ENCODE results near the gene RBP3. TPM values are rescaled to one million over a fixed set of nuclear protein-coding genes. Genes with fewer than 3 reads are reported as not detected.
A peak's percentile ranks its signal among the peaks of the same experiment; 100 is the strongest.

The RBP3 gene
- total RNA-seq, 5 donors from 2014 or later (not counting 1 experiment from before 2014, with no cell fraction given), result not detected

DNA sequence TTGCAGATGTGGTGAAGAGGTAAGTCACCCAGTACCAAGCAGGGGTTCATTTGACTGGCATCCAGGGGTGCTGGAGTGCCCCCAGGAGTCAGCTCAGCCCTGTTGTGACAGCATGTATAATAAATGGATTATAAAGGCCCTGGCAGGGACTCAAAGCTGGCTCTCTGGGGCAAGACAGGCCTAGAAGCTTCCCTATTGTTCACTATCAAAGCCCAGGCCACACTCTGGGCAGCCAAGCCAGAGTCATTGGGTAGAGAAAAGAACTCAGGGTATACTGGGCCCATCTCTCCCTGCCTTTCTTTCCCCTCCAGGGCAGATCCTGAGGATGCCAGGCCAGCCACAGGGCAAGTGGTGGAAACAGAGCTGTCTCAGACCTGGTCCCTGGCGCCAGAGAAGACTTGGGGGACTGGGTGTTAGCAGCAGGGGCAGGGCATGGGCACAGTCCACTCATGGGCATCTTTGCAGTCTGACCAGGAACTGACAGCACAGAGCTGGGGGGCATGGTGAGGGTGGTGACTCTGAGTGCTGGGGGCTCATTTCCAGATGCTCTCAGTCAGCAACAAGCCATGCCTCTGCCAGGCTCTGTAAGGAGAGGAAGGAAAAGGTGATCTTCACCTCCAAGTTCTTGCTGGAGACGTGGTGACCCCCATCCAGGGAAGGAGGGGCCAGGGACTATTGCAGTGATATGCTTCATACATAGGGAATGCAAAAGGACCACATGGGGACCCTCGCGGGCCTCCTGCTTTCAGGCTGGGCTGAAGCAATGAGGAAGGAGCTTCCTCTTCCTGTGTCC, 11.7 kb downstream of the RBP3 start:
- no peak for ATAC-seq (replicated peaks in 1 of 4)
- Histone ChIP-seq H3K4me3 (ENCODE audit: control insufficient read depth in 1 of 2, extremely low read depth in 1 of 2, low read length in 1 of 2) (no peak overlapping the region), H3K4me1 (ENCODE audit: control insufficient read depth in 1 of 2, extremely low read depth in 1 of 2, insufficient read depth in 2 of 2, low read length in 2 of 2) (no peaks in the 10 kb centered on the region), H3K9me3 (no peaks in the 10 kb centered on the region), H3K27ac (ENCODE audit: low read length) (no peak overlapping the region), H3K27me3 (replicated peaks in 1 of 2; ENCODE audit: control insufficient read depth in 2 of 2, extremely low read depth in 1 of 2, insufficient read depth in 2 of 2, low read length in 1 of 2) (peaks cover 0 to 9% of the 10 kb centered on the region in 2 experiments), H3K36me3 (ENCODE audit: control insufficient read depth in 2 of 2, extremely low read depth in 1 of 2, insufficient read depth in 1 of 2, low read length in 1 of 2) (no peaks in the 10 kb centered on the region)
- no peak overlapping the region for H3K27ac Mint-ChIP-seq
- no peaks in the 10 kb centered on the region for H3K9me3 Mint-ChIP-seq
- no peaks in the 10 kb centered on the region for H3K4me1 Mint-ChIP-seq
- DNase-seq, result no peak
- no peak overlapping the region for H3K4me3 Mint-ChIP-seq
- no peaks in the 10 kb centered on the region for H3K27me3 Mint-ChIP-seq
- H3K36me3 Mint-ChIP-seq, result no peaks in the 10 kb centered on the region
- ChIA-PET POLR2A (interaction anchor here in 1 of 2 donors (0.7 kb wide), 1 partner anchor 89 kb away, joined by 3 read pairs; no protein-coding TSS in a partner anchor), CTCF (no interaction called here)
- WGBS (ENCODE audit: insufficient coverage), result 71% methylated on average over 4 of the region's 4 CpGs

DNA sequence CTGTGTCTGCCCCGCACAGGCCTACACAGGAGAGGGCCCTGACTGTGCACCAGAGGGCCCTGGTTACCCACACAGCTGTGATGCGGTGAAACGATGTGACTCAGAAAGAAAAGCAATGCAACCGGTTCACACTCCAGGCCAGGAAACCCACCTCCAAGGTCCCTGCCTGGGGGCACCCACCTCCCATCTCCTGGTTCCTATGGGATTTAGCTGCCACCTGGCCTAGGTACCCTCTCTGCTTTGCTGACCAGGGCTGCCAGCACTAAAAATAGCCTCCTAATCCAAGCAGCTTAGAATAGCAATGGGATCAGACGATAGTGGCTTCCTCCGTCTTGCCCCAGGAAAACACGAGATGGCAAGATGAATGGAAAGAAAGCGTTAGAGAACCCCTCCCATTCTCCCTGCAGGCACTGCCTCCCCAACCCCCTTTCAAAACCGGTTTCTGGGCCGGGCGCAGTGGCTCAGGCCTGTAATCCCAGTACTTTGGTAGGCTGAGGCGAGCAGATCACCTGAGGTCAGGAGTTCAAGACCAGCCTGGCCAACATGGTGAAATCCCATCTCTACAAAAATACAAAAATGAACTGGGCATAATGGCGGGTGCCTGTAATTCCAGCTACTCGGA, 12.4 kb downstream of the RBP3 start:
- no peaks in the 10 kb centered on the region for H3K9me3 Mint-ChIP-seq
- H3K9me3 ChIP-seq, result no peaks in the 10 kb centered on the region
- CTCF ChIA-PET, result no interaction called here
- H3K27ac ChIP-seq (ENCODE audit: low read length), result no peak overlapping the region
- H3K4me3 Mint-ChIP-seq, result no peak overlapping the region
- no peaks in the 10 kb centered on the region for H3K36me3 ChIP-seq (ENCODE audit: control insufficient read depth in 2 of 2, extremely low read depth in 1 of 2, insufficient read depth in 1 of 2, low read length in 1 of 2)
- no peaks in the 10 kb centered on the region for H3K36me3 Mint-ChIP-seq
- no peak for ATAC-seq (replicated peaks in 1 of 4)
- peak in 1 of 35 experiments; percentile 15 for DNase-seq
- peaks cover 0 to 13% of the 10 kb centered on the region in 2 experiments for H3K27me3 ChIP-seq (replicated peaks in 1 of 2; ENCODE audit: control insufficient read depth in 2 of 2, extremely low read depth in 1 of 2, insufficient read depth in 2 of 2, low read length in 1 of 2)
- POLR2A ChIA-PET, result no interaction called here
- 79% methylated on average over 11 of the region's 14 CpGs for WGBS (ENCODE audit: insufficient coverage)
- no peak overlapping the region for H3K27ac Mint-ChIP-seq
- H3K27me3 Mint-ChIP-seq, result no peaks in the 10 kb centered on the region
- H3K4me3 ChIP-seq (ENCODE audit: control insufficient read depth in 1 of 2, extremely low read depth in 1 of 2, low read length in 1 of 2), result no peak overlapping the region
- H3K4me1 ChIP-seq (ENCODE audit: control insufficient read depth in 1 of 2, extremely low read depth in 1 of 2, insufficient read depth in 2 of 2, low read length in 2 of 2), result no peaks in the 10 kb centered on the region
- H3K4me1 Mint-ChIP-seq, result no peaks in the 10 kb centered on the region

DNA sequence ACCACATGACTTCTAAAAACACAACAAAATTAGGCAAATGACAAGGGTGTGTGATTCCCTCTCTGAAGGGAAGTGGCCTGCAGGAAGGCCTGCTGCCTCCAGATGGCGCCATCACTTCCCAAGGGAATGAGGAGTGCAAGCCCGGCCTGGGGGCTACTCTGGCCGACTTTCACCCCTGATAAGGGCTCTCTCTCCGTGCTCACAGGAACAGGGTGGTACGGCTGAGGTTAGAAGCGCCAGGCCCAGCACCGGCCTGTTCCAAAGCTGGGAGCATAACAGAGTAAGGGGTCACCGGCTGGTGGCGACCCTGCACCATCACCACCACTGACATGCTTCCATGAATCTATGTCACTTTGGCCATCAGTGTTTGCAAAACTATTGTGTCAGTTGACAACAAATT, 13.1 kb downstream of the RBP3 start:
- DNase-seq, result peak in 2 of 35 experiments; percentile 17 to 25
- Mint-ChIP-seq H3K36me3 (no peaks in the 10 kb centered on the region), H3K9me3 (no peaks in the 10 kb centered on the region), H3K27me3 (no peaks in the 10 kb centered on the region), H3K4me1 (no peaks in the 10 kb centered on the region), H3K27ac (no peak overlapping the region), H3K4me3 (no peak overlapping the region)
- POLR2A ChIA-PET, result no interaction called here
- Histone ChIP-seq H3K9me3 (no peaks in the 10 kb centered on the region), H3K4me1 (ENCODE audit: control insufficient read depth in 1 of 2, extremely low read depth in 1 of 2, insufficient read depth in 2 of 2, low read length in 2 of 2) (no peaks in the 10 kb centered on the region), H3K36me3 (ENCODE audit: control insufficient read depth in 2 of 2, extremely low read depth in 1 of 2, insufficient read depth in 1 of 2, low read length in 1 of 2) (no peaks in the 10 kb centered on the region), H3K4me3 (ENCODE audit: control insufficient read depth in 1 of 2, extremely low read depth in 1 of 2, low read length in 1 of 2) (no peak overlapping the region), H3K27me3 (replicated peaks in 1 of 2; ENCODE audit: control insufficient read depth in 2 of 2, extremely low read depth in 1 of 2, insufficient read depth in 2 of 2, low read length in 1 of 2) (peaks cover 0 to 13% of the 10 kb centered on the region in 2 experiments), H3K27ac (ENCODE audit: low read length) (no peak overlapping the region)
- CTCF ChIA-PET, result interaction anchor here in 1 of 2 donors (0.7 kb wide), 2 partner anchors 84 to 304 kb away, joined by 3 read pairs; no protein-coding TSS in a partner anchor
- 56% methylated on average over 9 of the region's 9 CpGs for WGBS (ENCODE audit: insufficient coverage)
- ATAC-seq (replicated peaks in 1 of 4), result no peak

DNA sequence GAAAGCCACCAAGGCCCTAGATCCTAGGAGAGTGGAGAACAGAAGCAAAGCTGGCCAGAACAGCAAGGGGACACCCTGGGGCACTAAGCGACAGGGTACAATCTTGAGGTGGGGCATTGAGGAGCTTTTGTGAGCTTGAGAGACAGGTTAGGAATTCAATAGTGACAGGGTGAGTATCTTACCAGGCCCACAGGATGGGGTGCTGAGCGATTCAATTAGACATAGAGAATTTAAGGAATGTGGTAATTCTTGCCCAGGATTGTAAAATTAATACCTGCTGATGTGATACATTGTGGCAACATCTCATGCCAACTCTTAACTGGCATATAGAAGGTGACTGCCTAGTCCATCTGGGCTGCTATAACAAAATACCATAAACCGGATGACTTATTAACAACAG, 14.0 kb downstream of the RBP3 start:
- no peak for ATAC-seq (replicated peaks in 1 of 4)
- no peak overlapping the region for H3K4me3 ChIP-seq (ENCODE audit: control insufficient read depth in 1 of 2, extremely low read depth in 1 of 2, low read length in 1 of 2)
- Mint-ChIP-seq H3K4me1 (no peaks in the 10 kb centered on the region), H3K9me3 (no peaks in the 10 kb centered on the region), H3K4me3 (no peak overlapping the region), H3K27ac (no peak overlapping the region), H3K27me3 (no peaks in the 10 kb centered on the region), H3K36me3 (no peaks in the 10 kb centered on the region)
- H3K4me1 ChIP-seq (ENCODE audit: control insufficient read depth in 1 of 2, extremely low read depth in 1 of 2, insufficient read depth in 2 of 2, low read length in 2 of 2), result no peaks in the 10 kb centered on the region
- H3K27me3 ChIP-seq (replicated peaks in 1 of 2; ENCODE audit: control insufficient read depth in 2 of 2, extremely low read depth in 1 of 2, insufficient read depth in 2 of 2, low read length in 1 of 2), result peaks cover 0 to 13% of the 10 kb centered on the region in 2 experiments
- H3K27ac ChIP-seq (ENCODE audit: low read length), result no peak overlapping the region
- no peak for DNase-seq
- no peaks in the 10 kb centered on the region for H3K9me3 ChIP-seq
- ChIA-PET POLR2A (interaction anchor here in 1 of 2 donors (0.6 kb wide), 1 partner anchor 44 kb away, joined by 3 read pairs; no protein-coding TSS in a partner anchor), CTCF (interaction anchor here in 1 of 2 donors (0.7 kb wide), 2 partner anchors 85 to 305 kb away, joined by 3 read pairs; no protein-coding TSS in a partner anchor)
- no peaks in the 10 kb centered on the region for H3K36me3 ChIP-seq (ENCODE audit: control insufficient read depth in 2 of 2, extremely low read depth in 1 of 2, insufficient read depth in 1 of 2, low read length in 1 of 2)
- WGBS (ENCODE audit: insufficient coverage), result 72% methylated on average over 2 of the region's 3 CpGs

DNA sequence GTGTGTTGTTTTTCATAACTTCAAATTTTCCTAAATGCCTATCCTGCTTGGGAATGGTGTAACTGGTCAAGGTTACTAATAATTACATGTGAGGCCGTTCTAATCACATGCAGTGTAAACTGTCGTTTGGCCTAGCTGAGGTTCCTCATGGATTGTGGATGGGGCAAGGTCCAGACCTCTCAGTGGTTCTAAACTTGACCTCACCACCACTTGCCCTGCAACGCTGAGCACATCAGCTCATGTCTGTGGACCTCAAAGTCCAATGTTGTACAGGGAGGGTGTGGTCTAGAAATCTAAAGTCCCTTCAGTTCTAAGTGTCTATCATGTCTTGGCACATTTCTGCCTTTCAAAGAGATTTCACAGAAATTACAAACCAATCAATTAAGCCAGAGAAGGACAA, 15.6 kb downstream of the RBP3 start:
- ChIA-PET POLR2A (no interaction called here), CTCF (no interaction called here)
- Mint-ChIP-seq H3K27ac (no peak overlapping the region), H3K36me3 (no peaks in the 10 kb centered on the region), H3K27me3 (no peaks in the 10 kb centered on the region), H3K9me3 (no peaks in the 10 kb centered on the region), H3K4me3 (no peak overlapping the region), H3K4me1 (no peaks in the 10 kb centered on the region)
- Histone ChIP-seq H3K4me3 (ENCODE audit: control insufficient read depth in 1 of 2, extremely low read depth in 1 of 2, low read length in 1 of 2) (no peak overlapping the region), H3K4me1 (ENCODE audit: control insufficient read depth in 1 of 2, extremely low read depth in 1 of 2, insufficient read depth in 2 of 2, low read length in 2 of 2) (no peaks in the 10 kb centered on the region), H3K36me3 (ENCODE audit: control insufficient read depth in 2 of 2, extremely low read depth in 1 of 2, insufficient read depth in 1 of 2, low read length in 1 of 2) (no peaks in the 10 kb centered on the region), H3K27me3 (replicated peaks in 1 of 2; ENCODE audit: control insufficient read depth in 2 of 2, extremely low read depth in 1 of 2, insufficient read depth in 2 of 2, low read length in 1 of 2) (peaks cover 0 to 14% of the 10 kb centered on the region in 2 experiments), H3K27ac (ENCODE audit: low read length) (no peak overlapping the region), H3K9me3 (no peaks in the 10 kb centered on the region)
- no peak for ATAC-seq (replicated peaks in 1 of 4)
- no peak for DNase-seq
- WGBS (ENCODE audit: insufficient coverage), result no CpG with 5 or more reads among the region's 3 CpGs

DNA sequence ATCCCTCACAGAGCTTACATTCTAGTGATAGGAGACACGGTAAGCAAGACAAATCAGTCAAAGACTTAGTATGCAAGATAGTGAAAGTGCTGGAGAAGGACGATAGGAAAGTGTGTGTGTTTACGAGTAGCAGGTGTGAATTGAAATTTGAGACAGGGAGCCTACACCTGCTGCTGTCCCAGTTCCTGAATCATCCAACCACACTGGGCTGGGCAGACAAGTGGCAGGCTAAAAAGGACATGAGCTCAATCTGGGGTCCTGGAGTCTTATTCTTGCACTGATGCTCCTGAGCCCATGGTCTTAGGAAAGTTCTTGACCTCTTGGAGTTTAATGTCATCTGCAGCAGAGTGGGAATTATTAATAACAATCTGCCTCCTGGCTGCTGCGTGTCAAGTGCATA, 16.2 kb downstream of the RBP3 start:
- no peak overlapping the region for H3K4me3 ChIP-seq (ENCODE audit: control insufficient read depth in 1 of 2, extremely low read depth in 1 of 2, low read length in 1 of 2)
- no peaks in the 10 kb centered on the region for H3K36me3 ChIP-seq (ENCODE audit: control insufficient read depth in 2 of 2, extremely low read depth in 1 of 2, insufficient read depth in 1 of 2, low read length in 1 of 2)
- DNase-seq (no peak), ATAC-seq (replicated peaks in 1 of 4) (no peak)
- no peaks in the 10 kb centered on the region for H3K4me1 Mint-ChIP-seq
- H3K4me1 ChIP-seq (ENCODE audit: control insufficient read depth in 1 of 2, extremely low read depth in 1 of 2, insufficient read depth in 2 of 2, low read length in 2 of 2), result no peaks in the 10 kb centered on the region
- H3K27ac Mint-ChIP-seq, result no peak overlapping the region
- no peak overlapping the region for H3K27ac ChIP-seq (ENCODE audit: low read length)
- peaks cover 0 to 15% of the 10 kb centered on the region in 2 experiments for H3K27me3 ChIP-seq (replicated peaks in 1 of 2; ENCODE audit: control insufficient read depth in 2 of 2, extremely low read depth in 1 of 2, insufficient read depth in 2 of 2, low read length in 1 of 2)
- WGBS (ENCODE audit: insufficient coverage), result 64% methylated on average over 2 of the region's 4 CpGs
- no peaks in the 10 kb centered on the region for H3K27me3 Mint-ChIP-seq
- H3K36me3 Mint-ChIP-seq, result no peaks in the 10 kb centered on the region
- no peak overlapping the region for H3K4me3 Mint-ChIP-seq
- ChIA-PET POLR2A (no interaction called here), CTCF (interaction anchor here in 1 of 2 donors (0.9 kb wide), 1 partner anchor 9 kb away, joined by 4 read pairs; no protein-coding TSS in a partner anchor)
- no peaks in the 10 kb centered on the region for H3K9me3 Mint-ChIP-seq
- no peaks in the 10 kb centered on the region for H3K9me3 ChIP-seq
